ENCODE results near the gene GZMA.

DNA sequence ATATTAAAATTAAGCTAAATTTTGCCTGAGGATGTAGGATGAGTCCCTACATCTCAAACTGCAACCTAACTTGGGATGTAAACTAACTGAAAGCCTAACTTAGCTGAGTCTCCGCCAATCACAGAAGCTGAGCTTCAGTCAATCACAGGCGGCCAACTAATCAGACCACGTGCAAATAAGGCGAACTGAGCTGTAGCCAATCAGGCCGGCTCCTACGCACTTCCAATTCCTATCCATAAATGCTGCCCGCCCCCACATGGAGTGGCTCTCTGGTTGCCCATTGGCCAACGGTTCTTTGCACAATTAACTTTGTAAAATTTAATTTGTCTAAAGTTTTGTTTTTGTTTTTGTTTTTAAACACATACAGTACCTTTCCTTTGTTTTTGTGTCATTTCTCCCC, 43.6 kb downstream of the GZMA start:
- TF ChIP-seq, protein P1, sequence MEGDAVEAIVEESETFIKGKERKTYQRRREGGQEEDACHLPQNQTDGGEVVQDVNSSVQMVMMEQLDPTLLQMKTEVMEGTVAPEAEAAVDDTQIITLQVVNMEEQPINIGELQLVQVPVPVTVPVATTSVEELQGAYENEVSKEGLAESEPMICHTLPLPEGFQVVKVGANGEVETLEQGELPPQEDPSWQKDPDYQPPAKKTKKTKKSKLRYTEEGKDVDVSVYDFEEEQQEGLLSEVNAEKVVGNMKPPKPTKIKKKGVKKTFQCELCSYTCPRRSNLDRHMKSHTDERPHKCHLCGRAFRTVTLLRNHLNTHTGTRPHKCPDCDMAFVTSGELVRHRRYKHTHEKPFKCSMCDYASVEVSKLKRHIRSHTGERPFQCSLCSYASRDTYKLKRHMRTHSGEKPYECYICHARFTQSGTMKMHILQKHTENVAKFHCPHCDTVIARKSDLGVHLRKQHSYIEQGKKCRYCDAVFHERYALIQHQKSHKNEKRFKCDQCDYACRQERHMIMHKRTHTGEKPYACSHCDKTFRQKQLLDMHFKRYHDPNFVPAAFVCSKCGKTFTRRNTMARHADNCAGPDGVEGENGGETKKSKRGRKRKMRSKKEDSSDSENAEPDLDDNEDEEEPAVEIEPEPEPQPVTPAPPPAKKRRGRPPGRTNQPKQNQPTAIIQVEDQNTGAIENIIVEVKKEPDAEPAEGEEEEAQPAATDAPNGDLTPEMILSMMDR (IDR thresholded peaks at IDR 0.05; ENCODE audit: borderline replicate concordance, extremely low read depth, low read length, poor library complexity, severe bottlenecking), result no peak
- no peak for TF ChIP-seq EZH2 (IDR thresholded peaks at IDR 0.05; ENCODE audit: borderline replicate concordance, low read depth, low read length, severe bottlenecking)
